Occipital lobe (tissue), 2 donors: ENCODE measurements around the gene TTN. TPM values are rescaled to one million over a fixed set of nuclear protein-coding genes. Genes with fewer than 3 reads are reported as not detected.

Source experiments
- DNase-seq: peaks from one replicate; lab custom pipeline; 2025; lab: John Stamatoyannopoulos, UW
- total RNA-seq: library from RNA; depleted of rRNA; stranded (reverse); fragments of >200 nt; gene quantifications from one replicate; pipeline ENCODE4 v1.2.3, GENCODE V29; 2014

Gene TTN
- total RNA-seq, 1 donor from 2014 or later = 3.7 TPM

DNA sequence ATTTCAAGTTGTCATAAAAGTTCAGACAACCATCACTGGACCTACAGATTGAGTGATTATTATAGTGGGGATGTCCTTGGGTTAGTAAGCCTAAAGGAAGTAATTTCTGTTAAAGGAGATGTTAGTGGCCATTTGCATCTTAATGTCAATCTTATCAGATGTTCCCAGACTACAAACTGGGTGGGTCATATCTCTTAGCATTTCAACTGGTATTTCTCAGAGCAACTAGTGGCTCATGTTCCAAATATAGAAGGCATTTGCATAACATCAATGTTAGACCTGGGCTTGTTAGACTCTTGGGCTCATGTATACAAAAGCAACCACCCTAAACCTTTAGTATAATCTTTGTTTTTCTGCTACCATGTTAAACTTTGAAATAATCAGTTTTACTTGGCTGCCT is 309.1 kb downstream of the TTN start:
- DNase-seq = no peak

DNA sequence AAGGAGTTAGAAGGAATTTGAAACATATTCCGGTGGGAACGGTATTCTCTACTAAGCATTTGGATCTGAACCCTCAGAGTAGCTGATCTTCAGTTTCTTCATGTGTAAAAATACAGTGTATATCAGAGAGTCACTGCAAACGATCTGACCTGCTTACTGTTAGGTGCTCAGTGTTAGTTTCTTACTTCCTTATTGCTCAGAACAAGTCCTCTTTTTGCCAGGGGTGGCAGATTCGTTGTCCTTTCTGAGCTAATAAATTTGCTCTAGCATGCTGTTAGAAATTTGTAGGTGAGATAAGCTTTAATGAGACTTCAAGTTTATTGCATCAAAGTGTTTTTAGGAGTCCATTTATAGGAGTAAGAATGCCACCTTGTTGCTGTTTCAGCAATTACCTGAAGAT is 311.2 kb downstream of the TTN start:
- no peak for DNase-seq

DNA sequence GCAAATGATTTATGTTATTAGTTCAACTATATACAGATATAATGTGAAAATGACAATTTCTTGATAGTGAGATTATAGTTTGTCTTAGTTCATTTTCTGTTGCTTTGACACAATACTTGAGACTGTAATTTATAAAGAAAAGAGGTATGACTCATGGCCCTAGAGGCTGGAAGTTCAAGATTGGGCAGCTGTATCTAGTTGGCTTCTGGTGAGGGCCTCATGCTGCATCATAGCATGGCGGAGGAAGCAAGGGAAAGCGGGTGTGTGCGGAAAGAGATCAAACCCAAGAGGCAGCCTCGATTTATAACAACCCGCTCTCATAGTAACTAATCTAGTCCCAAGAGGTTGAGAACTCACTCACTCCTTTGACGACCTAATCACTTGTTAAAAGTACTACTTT is 315.6 kb downstream of the TTN start:
- no peak for DNase-seq

DNA sequence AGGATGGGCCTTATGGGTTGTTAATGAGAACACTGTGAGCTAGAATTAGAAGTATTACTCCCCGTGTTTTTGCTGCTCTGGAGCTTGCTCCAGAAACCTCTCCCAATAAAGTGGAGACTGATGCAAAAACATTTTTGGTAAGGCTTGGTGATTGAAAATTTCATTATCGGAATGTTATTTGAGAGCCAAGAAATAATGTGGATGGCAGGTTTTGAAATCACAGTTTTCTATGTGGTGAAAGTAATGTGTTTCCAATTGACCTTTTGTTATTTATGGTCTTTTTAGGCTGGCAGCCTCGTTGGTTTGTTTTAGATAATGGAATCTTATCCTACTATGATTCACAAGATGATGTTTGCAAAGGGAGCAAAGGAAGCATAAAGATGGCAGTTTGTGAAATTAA is 321.9 kb downstream of the TTN start:
- DNase-seq = no peak

DNA sequence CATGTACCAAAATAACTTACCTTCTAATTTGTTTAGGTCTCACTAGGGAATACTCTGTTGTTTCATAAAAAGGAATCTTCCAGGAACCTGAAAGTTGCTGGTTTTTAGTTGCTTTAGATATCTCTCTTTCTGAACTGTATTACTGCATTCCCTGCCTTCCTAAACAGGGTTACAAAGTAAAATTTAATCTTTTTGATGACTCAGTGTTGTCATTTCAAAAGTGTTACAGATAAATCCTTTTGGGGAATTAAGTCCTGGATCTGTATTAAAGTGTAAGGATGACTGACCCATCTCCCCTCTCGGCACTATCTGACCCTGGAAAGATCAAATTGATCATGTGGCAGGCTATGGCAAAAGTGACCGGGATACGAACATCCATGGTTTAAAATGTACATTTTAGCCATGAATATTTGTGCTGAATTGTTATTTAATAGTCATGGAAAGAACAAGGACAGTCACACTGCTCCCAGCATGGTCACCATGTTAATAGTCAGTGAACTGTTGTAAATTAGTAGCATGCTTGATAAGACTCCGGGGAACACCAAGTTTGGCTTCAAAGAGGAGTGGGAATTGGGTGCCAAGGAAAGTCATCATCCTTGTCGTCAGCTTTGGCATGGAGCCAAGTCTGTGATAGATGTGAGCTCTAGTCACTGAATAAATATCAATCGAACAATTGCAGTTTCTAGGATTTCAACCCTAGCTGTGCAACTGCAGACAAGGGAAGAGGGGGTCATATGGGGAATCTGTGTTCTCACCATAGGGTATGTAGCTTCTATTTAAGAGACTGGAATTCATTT is 322.8 kb downstream of the TTN start:
- DNase-seq = peak; percentile 4

DNA sequence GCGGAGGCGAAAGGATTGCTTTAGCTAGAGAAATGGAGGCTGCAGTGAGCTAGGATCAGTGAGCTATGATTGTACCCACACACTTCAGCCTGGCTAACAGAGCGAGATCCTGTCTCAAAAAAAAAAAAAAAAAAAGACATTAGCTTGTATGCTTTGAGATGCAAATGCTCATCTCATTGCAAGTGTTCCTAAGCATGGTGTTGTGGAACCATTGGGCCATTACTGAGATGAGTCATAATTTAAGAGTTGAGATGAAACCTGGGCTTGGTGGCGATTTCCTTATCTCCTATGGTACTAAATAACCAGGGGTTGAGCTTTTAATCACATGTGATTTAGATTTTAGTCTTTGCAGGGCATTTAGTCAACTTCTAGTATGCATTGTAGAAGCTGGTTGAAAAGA is 324.8 kb downstream of the TTN start:
- DNase-seq = no peak

DNA sequence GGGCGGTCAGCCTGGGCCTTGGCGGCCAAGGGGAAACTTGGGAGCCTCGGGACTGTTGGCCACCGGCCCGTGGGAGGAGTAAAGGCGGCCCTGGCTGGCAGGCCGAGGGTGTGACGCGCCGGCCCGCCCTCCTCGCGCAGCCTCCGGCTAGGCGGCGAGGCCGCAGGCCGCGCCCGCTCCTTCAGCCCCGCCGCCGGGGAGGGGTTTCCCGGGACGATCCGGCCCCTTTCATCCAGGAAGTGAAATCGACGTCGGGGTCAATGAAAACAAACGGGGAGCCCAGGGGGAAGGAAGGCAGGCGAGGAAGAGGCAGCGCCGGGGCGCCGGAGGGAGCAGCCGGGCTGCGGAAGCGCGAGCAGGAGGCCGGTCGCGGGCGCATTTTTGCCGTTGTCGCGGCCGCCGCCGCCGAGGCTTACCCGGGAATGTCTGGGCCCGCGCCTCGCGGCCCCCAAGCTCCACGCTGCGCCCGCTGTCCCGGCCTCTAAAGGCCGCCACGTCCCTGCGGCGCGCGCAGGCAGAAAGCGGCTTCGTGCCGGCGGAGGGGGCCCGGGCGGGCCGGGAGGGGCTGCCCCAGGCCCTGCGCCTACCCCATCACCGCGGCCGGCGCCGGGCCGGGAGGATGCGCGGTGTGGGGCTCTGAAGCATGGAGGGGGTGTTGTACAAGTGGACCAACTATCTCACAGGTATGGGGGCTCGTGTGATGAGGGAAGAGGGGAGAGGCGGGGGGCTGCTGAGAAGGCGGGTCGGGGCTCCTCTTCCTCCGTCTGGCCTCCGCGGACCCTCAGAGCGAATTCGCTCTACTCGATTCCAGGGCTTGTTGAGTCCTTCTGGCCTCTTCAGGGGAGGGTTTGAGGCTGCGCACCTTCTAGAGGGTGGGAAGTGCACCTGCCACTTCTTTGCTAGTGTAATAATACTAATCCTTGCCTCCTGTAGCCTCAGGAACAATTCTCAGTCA is 326.7 kb downstream of the TTN start, which contains the start of gene PLEKHA3:
Gene PLEKHA3, plus strand, starts transcription at position 231 of the 955 bp plus-strand sequence. Its CDS starts 413 bp downstream, at position 644.
- peak; percentile 92 for DNase-seq

DNA sequence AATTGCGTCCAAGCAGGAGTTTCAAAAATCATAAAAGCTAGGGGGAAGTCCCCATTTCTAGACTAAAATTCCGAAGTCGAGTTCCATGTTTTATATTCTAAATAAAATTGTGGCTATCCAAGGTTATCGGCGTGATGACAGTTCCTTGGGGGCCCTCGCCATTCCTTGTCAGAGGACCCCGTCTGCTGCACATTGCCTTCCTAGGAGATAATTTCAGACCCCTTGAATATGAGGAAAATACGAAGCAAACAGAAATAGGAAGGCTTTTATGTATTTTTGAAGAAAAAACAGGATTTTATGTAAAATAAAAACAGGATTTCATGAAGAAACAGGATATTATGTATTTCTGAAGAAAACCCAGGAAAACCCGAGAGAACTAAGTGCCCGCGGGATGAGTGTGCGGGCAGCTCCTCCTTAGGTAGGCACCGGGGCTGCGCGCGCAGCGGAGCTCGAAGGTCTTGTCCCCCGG is 327.4 kb downstream of the TTN start:
- DNase-seq = no peak

DNA sequence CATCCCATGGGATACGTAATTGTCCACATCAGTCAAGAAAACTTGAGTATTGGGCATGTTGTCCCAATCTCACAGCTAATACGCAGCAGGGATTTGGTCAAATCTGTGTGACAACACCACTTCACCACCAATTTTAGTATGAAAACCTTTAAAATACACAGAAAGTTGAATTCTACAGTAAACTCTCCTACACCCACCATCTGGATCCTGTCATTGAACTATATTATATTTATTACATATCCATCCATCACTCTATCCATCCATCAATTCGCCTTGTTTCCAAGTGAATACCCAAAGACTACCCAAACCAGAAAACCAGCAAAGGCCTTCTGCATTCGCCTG is 328.0 kb downstream of the TTN start:
- DNase-seq = no peak

DNA sequence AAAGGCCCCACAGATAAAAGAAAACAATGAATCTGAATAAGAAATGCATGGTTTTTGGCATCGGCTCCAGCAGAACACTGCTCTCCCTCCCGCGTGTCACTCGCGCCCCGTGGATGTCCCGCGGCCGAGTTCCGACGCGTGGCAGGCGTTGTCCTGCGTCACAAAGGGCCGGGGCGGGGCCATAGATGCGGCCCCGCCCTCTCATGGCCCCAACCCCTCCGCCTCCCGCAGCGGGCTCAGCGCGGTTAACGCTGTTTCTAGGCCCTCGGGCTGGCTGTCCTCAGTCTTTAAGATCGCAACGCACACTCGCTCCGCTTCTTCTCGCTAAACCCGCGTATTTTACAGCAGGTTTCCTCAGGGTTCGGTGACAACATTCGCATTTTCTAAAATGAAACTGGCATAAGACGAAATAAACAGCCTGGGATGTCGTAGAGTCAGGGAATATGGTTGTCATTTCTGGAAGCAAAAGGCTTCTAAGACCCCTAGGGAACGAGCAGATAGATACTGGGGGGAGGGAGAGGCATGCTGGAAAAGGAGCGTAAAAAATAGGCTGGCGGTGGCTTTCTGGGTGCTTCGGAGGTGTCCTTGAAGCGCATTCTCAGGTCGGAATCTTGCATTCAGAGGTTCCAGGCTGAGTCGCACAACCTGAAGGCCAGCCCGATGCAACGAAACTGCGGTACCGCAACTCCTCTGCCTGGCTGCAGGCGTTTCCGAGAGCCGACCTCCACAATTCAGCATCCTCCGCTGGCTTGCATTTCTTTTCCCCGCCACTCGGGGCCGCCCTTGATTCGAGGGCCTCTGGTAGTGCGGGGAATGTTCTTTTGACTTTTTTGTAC is 328.6 kb downstream of the TTN start, which contains the start of gene FKBP7:
Gene FKBP7, minus strand, starts transcription at position 162 of the 836 bp plus-strand sequence. Its CDS starts 101 bp downstream, at position 61.
- DNase-seq = peak; percentile 84

DNA sequence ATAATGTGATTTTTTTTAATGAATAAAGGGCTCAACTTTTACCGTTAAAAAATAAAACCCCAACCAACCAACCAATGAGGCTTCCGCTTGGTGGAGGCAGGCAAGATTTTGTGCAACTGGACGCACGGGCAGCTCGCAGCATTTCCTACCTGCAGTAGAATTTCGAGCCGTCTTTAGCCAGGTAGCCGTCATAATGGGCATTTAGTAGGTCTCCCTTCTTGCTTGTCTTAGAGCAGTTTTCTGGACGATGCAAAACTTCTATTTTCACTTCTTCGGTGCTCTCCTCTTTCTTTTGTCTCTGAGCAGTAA is 329.1 kb downstream of the TTN start:
- DNase-seq = no peak

DNA sequence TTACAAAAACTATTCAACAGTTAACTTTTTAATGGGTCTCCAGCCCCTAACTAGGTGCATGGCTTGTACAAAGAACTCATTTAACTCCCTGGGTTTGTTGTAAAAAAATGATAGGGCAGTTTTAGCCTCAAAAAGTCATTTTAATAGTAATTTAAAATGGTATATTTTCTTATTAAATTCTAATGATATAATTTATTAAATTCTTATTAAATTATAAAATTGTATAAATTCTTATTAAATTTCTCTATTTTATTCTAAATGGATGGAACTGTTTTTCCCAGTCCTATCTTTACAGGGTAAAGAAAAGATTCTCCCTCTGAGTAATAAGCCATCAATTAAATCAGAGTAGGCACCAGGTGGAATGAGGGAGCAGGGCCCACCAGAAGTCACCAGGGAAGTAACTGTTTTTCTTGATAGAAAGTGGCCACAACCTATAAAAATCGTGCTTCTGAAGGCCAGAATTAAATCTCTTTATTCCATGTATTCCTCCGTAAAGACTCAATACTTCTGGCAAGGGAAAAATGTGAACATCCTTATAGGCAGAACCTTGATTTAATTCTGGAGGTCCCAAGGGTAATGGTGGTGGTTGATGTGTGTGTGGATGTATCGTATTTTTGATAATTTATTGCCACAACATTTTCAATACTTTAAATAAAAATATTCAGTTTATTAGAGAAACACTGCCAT is 329.6 kb downstream of the TTN start:
- DNase-seq = no peak

DNA sequence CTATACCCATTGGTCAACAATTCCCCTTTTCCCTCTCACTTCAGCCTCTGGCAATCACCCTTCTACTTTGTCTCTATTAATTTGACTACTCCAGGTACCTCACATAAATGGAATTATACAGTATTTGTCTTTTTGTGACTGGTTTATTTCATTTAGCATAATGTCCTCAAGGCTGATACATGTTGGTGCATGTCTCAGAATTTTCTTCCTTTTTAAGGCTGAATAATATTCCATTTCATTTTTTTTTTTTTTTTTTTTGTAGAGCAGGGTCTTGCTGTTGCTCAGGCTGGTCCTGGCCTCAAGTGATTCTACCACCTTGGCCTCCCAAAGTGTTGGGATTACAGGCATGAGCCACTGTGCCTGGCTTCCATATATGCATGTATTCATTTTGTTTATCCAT is 330.7 kb downstream of the TTN start:
- DNase-seq = no peak

Other genes starting within 250 kb of the TTN start
- 1.4 TPM for gene CCDC141, start 242.7 kb upstream of the TTN start, total RNA-seq